K562 (cell line): ENCODE data around the gene COL20A1. TPM values are rescaled to one million over a fixed set of nuclear protein-coding genes. Genes with fewer than 3 reads are reported as not detected.
A peak's percentile ranks its signal among the peaks of the same experiment; 100 is the strongest.

Experiments used
- ATAC-seq: fragments of 200-7000 bp; cut with Tn5 transposase; 3 replicates; pipeline ENCODE4 v1.9.1; 2020; ENCODE audit warnings: moderate library complexity
- BruUV-seq: library from RNA; stranded (reverse); fragments of 400-500 nt; replicated peaks from 2 replicates; lab custom pipeline; 2021; lab: Mats Ljungman, UMichigan
- CTCF ChIA-PET: fragments of 300-600 bp; formaldehyde crosslinking; extraction: SDS; loops from one replicate; lab custom pipeline; 2021; ENCODE audit warnings: low intra/inter-chr PET ratio; lab: Yijun Ruan, JAX
- POLR2A ChIA-PET: fragments of 300-600, 350-650 bp; sonication (Branson Sonifier 250); formaldehyde crosslinking; extraction: SDS; loops from one replicate; lab custom pipeline; 2021; ENCODE audit warnings: antibody characterized with exemption, inconsistent platforms; lab: Yijun Ruan, JAX
- DNase-seq, 4 experiments: peaks; one replicate each; pipeline versions ENCODE4 v3.0.0 to v3.0.0-alpha.2; 2011 to 2018; ENCODE audit warnings: low spot score in 3 of 4, mixed read lengths in 3 of 4; ENCODE audit errors: extremely low read depth in 1 of 4
- FAIRE-seq: peaks from 2 replicates; lab custom pipeline; 2011; peaks lifted over from hg19 to GRCh38; lab: Jason Lieb, UNC
- H2AFZ ChIP-seq: 2 replicates; pipeline ENCODE4 v1.6.0; 2011; ENCODE audit warnings: low read depth, low read length, control low read depth, inconsistent platforms
- H3K27ac ChIP-seq: fragments of 200-600 bp; 3 replicates; pipeline ENCODE4 v1.8.0; 2011; ENCODE audit warnings: low read depth, mild to moderate bottlenecking, control low read depth, inconsistent platforms, low read length, moderate library complexity, mixed read lengths; ENCODE audit errors: extremely low read depth
- H3K27me3 ChIP-seq, 2 experiments: fragments of 300-600 bp in 1 of 2; 2 replicates in 1 of 2; 3 replicates in 1 of 2; pipeline versions ENCODE4 v1.6.0 to v1.8.0; 2011; ENCODE audit warnings: inconsistent platforms in 2 of 2, low read length in 2 of 2, mild to moderate bottlenecking in 1 of 2, mixed read lengths in 1 of 2, moderate library complexity in 1 of 2; ENCODE audit not compliant: control insufficient read depth in 2 of 2, insufficient read depth in 2 of 2
- H3K36me3 ChIP-seq: fragments of 300-600 bp; 3 replicates; pipeline ENCODE4 v1.8.0; 2011; ENCODE audit warnings: mild to moderate bottlenecking, low read length, inconsistent platforms; ENCODE audit not compliant: control insufficient read depth, insufficient read depth
- H3K4me1 ChIP-seq, 2 experiments: fragments of 200-600 bp in 1 of 2; replicated peaks in 1 of 2; 2 replicates in 1 of 2; 3 replicates in 1 of 2; pipeline versions ENCODE4 v1.5.1 to v1.8.0; 2011; ENCODE audit warnings: inconsistent platforms in 2 of 2, low read length in 2 of 2, mild to moderate bottlenecking in 1 of 2, mixed read lengths in 1 of 2, moderate library complexity in 1 of 2; ENCODE audit not compliant: control insufficient read depth in 2 of 2, insufficient read depth in 2 of 2
- H3K4me2 ChIP-seq: 2 replicates; pipeline ENCODE4 v1.6.1; 2011; ENCODE audit warnings: low read length, control low read depth, inconsistent platforms, mixed read lengths; ENCODE audit not compliant: insufficient read depth
- H3K4me3 ChIP-seq: fragments of 200-600 bp; sonication (generic), shearing (Covaris generic); 2 replicates; pipeline ENCODE4 v1.5.1; 2016; ENCODE audit warnings: control low read depth, inconsistent platforms
- H3K79me2 ChIP-seq: fragments of 200-600 bp; 3 replicates; pipeline ENCODE4 v1.8.0; 2011; ENCODE audit warnings: low read length, inconsistent platforms; ENCODE audit not compliant: control insufficient read depth, insufficient read depth
- H3K9ac ChIP-seq, 2 experiments: 2 replicates each; pipeline versions ENCODE4 v1.6.0 to v1.6.1; 2011; ENCODE audit warnings: low read depth in 2 of 2, low read length in 2 of 2, control low read depth in 1 of 2, inconsistent platforms in 1 of 2, mild to moderate bottlenecking in 1 of 2, mixed read lengths in 1 of 2; ENCODE audit not compliant: insufficient read depth in 1 of 2
- H3K9me1 ChIP-seq: one replicate; pipeline ENCODE4 v1.6.0; 2011; ENCODE audit warnings: inconsistent platforms, mild to moderate bottlenecking, low read length, moderate library complexity; ENCODE audit not compliant: control insufficient read depth, insufficient read depth
- H3K9me3 ChIP-seq: replicated peaks from 2 replicates; pipeline ENCODE4 v1.5.1; 2011; ENCODE audit warnings: low read depth, low read length, inconsistent platforms; ENCODE audit not compliant: control insufficient read depth, insufficient read depth
- H4K20me1 ChIP-seq: replicated peaks from 2 replicates; pipeline ENCODE4 v1.6.1; 2011; ENCODE audit warnings: low read length, inconsistent platforms, mixed read lengths; ENCODE audit not compliant: control insufficient read depth, insufficient read depth
- ASH1L ChIP-seq: fragments of 450-650 bp; IDR thresholded peaks from 2 replicates; pipeline ENCODE4 v1.6.1; 2018; ENCODE audit warnings: borderline replicate concordance, mild to moderate bottlenecking, low read depth; ENCODE audit not compliant: partially characterized antibody
- BACH1 ChIP-seq: fragments of 200-800 bp; sonication (Bioruptor generic); IDR thresholded peaks from 2 replicates; pipeline ENCODE4 v1.6.1; 2016; ENCODE audit warnings: missing genetic modification characterization, missing compliant biosample characterization
- ELF4 ChIP-seq: fragments of 450-650 bp; formaldehyde crosslinking; IDR thresholded peaks from 2 replicates; pipeline ENCODE4 v1.4.0; 2022; ENCODE audit warnings: missing genetic modification characterization
- HLTF ChIP-seq: fragments of 450-650 bp; IDR thresholded peaks from 2 replicates; pipeline ENCODE4 v1.6.1; 2016
- HNRNPL ChIP-seq: fragments of 200-400 bp; formaldehyde crosslinking; IDR thresholded peaks from 2 replicates; pipeline ENCODE4 v1.6.1; 2017; ENCODE audit warnings: low read depth, mild to moderate bottlenecking, low read length
- KDM1A ChIP-seq, 2 experiments: fragments of 450-650 bp; IDR thresholded peaks; 2 replicates each; pipeline ENCODE4 v1.6.1; 2016; ENCODE audit warnings: mild to moderate bottlenecking in 2 of 2
- KDM5B ChIP-seq: fragments of 200-600 bp; sonication (generic); IDR thresholded peaks from 2 replicates; pipeline ENCODE4 v1.6.1; 2012; ENCODE audit warnings: low read depth, mild to moderate bottlenecking, moderate library complexity, low read length, control low read depth, inconsistent platforms; ENCODE audit not compliant: insufficient replicate concordance
- MTA3 ChIP-seq: fragments of 450-650 bp; formaldehyde crosslinking; IDR thresholded peaks from 2 replicates; pipeline ENCODE4 v1.6.1; 2017; ENCODE audit warnings: mild to moderate bottlenecking, borderline replicate concordance
- MYBL2 ChIP-seq, 2 experiments: fragments of 450-650 bp in 1 of 2; sonication (generic) in 1 of 2; formaldehyde crosslinking in 1 of 2; IDR thresholded peaks; 2 replicates each; pipeline versions ENCODE4 v1.6.1 to v1.8.1; 2017 to 2022; ENCODE audit warnings: borderline replicate concordance in 1 of 2, inconsistent platforms in 1 of 2, low read depth in 1 of 2, mild to moderate bottlenecking in 1 of 2, missing genetic modification reagents in 1 of 2, moderate library complexity in 1 of 2
- PCBP2 ChIP-seq: fragments of 200-400 bp; formaldehyde crosslinking; IDR thresholded peaks from 2 replicates; pipeline ENCODE4 v1.6.1; 2018; ENCODE audit warnings: low read length, low read depth, mild to moderate bottlenecking, moderate library complexity; ENCODE audit not compliant: poor library complexity, severe bottlenecking
- PHTF2 ChIP-seq: fragments of 250-450 bp; sonication (Bioruptor Pico); IDR thresholded peaks from 2 replicates; pipeline ENCODE4 v1.5.0; 2021; ENCODE audit warnings: mild to moderate bottlenecking
- POLR2AphosphoS2 ChIP-seq: IDR thresholded peaks from 2 replicates; pipeline ENCODE4 v1.6.1; 2012; ENCODE audit warnings: low read length, improper control_type of control experiment
- POLR2G ChIP-seq: fragments of 200-400 bp; formaldehyde crosslinking; IDR thresholded peaks from 2 replicates; pipeline ENCODE4 v1.6.1; 2017; ENCODE audit warnings: low read depth, mild to moderate bottlenecking, antibody characterized with exemption, low read length, moderate library complexity
- RBFOX2 ChIP-seq: fragments of 200-400 bp; formaldehyde crosslinking; IDR thresholded peaks from 2 replicates; pipeline ENCODE4 v1.6.1; 2017; ENCODE audit warnings: low read depth, mild to moderate bottlenecking, low read length, moderate library complexity
- RBM39 ChIP-seq: fragments of 200-400 bp; formaldehyde crosslinking; optimal IDR thresholded peaks from 2 replicates; pipeline ENCODE3; 2018; ENCODE audit warnings: low read depth, low read length
- SUPT5H ChIP-seq: fragments of 450-650 bp; IDR thresholded peaks from 2 replicates; pipeline ENCODE4 v1.6.1; 2016
- TEAD2 ChIP-seq: fragments of 450-650 bp; IDR thresholded peaks from 2 replicates; pipeline ENCODE4 v1.6.1; 2016; ENCODE audit warnings: missing genetic modification characterization, control low read depth, missing compliant biosample characterization
- U2AF2 ChIP-seq: fragments of 200-400 bp; formaldehyde crosslinking; optimal IDR thresholded peaks from 2 replicates; pipeline ENCODE3; 2017; ENCODE audit warnings: low read depth, mild to moderate bottlenecking, low read length
- XRCC3 ChIP-seq: fragments of 450-650 bp; IDR thresholded peaks from 2 replicates; pipeline ENCODE4 v1.6.1; 2017; ENCODE audit warnings: mild to moderate bottlenecking, moderate library complexity
- ZFP91 ChIP-seq: sonication (generic); formaldehyde crosslinking; IDR thresholded peaks from 2 replicates; pipeline ENCODE4 v1.8.0; 2022; ENCODE audit warnings: mild to moderate bottlenecking, missing genetic modification reagents
- ZFPM2 ChIP-seq: fragments of 250-450 bp; sonication (Bioruptor Pico); IDR thresholded peaks from 2 replicates; pipeline ENCODE4 v1.5.1; 2022; ENCODE audit warnings: mild to moderate bottlenecking
- ZKSCAN1 ChIP-seq: fragments of 150-350 bp; IDR thresholded peaks from 2 replicates; pipeline ENCODE4 v1.6.1; 2016; ENCODE audit warnings: low read depth, low read length
- ZNF347 ChIP-seq: fragments of 450-650 bp; formaldehyde crosslinking; IDR thresholded peaks from 2 replicates; pipeline ENCODE4 v1.4.0; 2020; ENCODE audit warnings: low read depth, mild to moderate bottlenecking, moderate library complexity
- WGBS: fragments of 100-300 bp; shearing (Covaris generic); methylation state at CpG from one replicate; pipeline ENCODE4 v1.1.6; 2016; ENCODE audit warnings: low coverage, mixed read lengths; ENCODE audit not compliant: insufficient coverage; ENCODE audit errors: missing lambda C conversion rate; 5-methylcytosine and 5-hydroxymethylcytosine counted together
- in situ Hi-C: fragments of 300-500 bp; cut with MboI; formaldehyde crosslinking; loops from 4 replicates; pipeline ENCODE4 v1.15.0; 2018; ENCODE audit warnings: inconsistent platforms, mixed read lengths
- intact Hi-C: fragments of 100-400 bp; cut with micrococcal nuclease; formaldehyde crosslinking; loops from 2 replicates; pipeline ENCODE4 v1.14.2; 2022
- polyA plus RNA-seq, 8 experiments: library from polyadenylated mRNA; depleted of rRNA in 4 of 8; stranded (reverse) in 5 of 8; unstranded in 3 of 8; fragments of >200 nt; fragmentation: Nextera tagmentation in 2 of 8; fragmentation: Illumina TruSeq in 1 of 8; extraction: Ambion mirVana in 2 of 8; extraction: Trizol in 1 of 8; gene quantifications; 2 replicates each; pipeline versions ENCODE4 v1.2.1 to v1.2.3, GENCODE V29; 2011 to 2014; ENCODE audit warnings: inconsistent platforms in 1 of 8, missing spikeins in 1 of 8
- total RNA-seq, 7 experiments: library from RNA; depleted of rRNA in 6 of 7; stranded (reverse); fragments of >200 nt in 6 of 7; fragmentation: Illumina TruSeq in 2 of 7; extraction: Trizol in 2 of 7; gene quantifications; 2 replicates each; pipeline versions ENCODE4 v1.2.1 to v1.2.3, GENCODE V29; 2011 to 2021; ENCODE audit warnings: low replicate concordance in 1 of 7

COL20A1 gene
- total and polyA plus RNA-seq, 9 of the 15 experiments (the other 6 are each of a cell fraction or from before 2014, with no cell fraction given), result not detected

- no peak overlapping the region for H3K4me3 ChIP-seq
- in situ Hi-C loops, result no loop called here
- peak; percentile 32; the same call in 1 of the 2 replicates for TF ChIP-seq MTA3
- TF ChIP-seq MYBL2 (IDR thresholded peaks at IDR 0.05; ENCODE audit: low read depth), result no peak
- no peak for TF ChIP-seq MYBL2 (CRISPR knock-in tag; IDR thresholded peaks at IDR 0.05; ENCODE audit: borderline replicate concordance)
- TF ChIP-seq ZNF347 (CRISPR knock-in tag), result no peak
- TF ChIP-seq PHTF2, result no peak
- TF ChIP-seq ELF4, result no peak
- peak; percentile 22; the same call in 1 of the 2 replicates for TF ChIP-seq SUPT5H
- TF ChIP-seq U2AF2, result no peak
- TF ChIP-seq KDM5B, result no peak
- no peak for TF ChIP-seq BACH1 (tag)
- TF ChIP-seq HLTF, result no peak
- TF ChIP-seq XRCC3, result no peak
- TF ChIP-seq ZKSCAN1, result no peak
- TF ChIP-seq POLR2G, result peak; percentile 21
- TF ChIP-seq POLR2AphosphoS2, result 0 out of 2 replicates have a peak, but pooled peaks have one; percentile 14
- no peak for TF ChIP-seq ZFPM2 (CRISPR knock-in tag)
- TF ChIP-seq RBM39, result no peak
- TF ChIP-seq ASH1L, result no peak
- no peak for TF ChIP-seq PCBP2
- TF ChIP-seq TEAD2 (tag), result no peak
- no peak for TF ChIP-seq ZFP91
- TF ChIP-seq HNRNPL, result no peak
- no peak for TF ChIP-seq KDM1A (IDR thresholded peaks at IDR 0.05)
- TF ChIP-seq RBFOX2, result 0 out of 2 replicates have a peak, but pooled peaks have one; percentile 24
These were observed 3.5 kb upstream of the COL20A1 start for GRCh38 chr20:63289311-63290135.

More at GRCh38 chr20:63289311-63290135, 3.5 kb upstream of the COL20A1 start:
- Histone ChIP-seq H2AFZ (no peak overlapping the region), H3K79me2 (no peaks in the 10 kb centered on the region), H3K4me1 (peaks cover 0 to 56% of the 10 kb centered on the region in 2 experiments; a peak in 2 of 5 replicates), H3K9me3 (no peaks in the 10 kb centered on the region), H3K9ac (no peak overlapping the region; a peak in 1 of 4 replicates), H3K9me1 (peaks cover 10% of the 10 kb centered on the region), H3K27me3 (peaks cover 1 to 2% of the 10 kb centered on the region in 2 experiments; a peak in 3 of 5 replicates), H3K27ac (no peak overlapping the region), H4K20me1 (peaks cover 25% of the 10 kb centered on the region), H3K4me2 (no peak overlapping the region), H3K36me3 (peaks cover 38% of the 10 kb centered on the region; the same call in 2 of the 3 replicates)
- intact Hi-C loops, result loop anchor here (5.0 kb wide), 1 partner anchor 62 kb away; no protein-coding TSS in a partner anchor
- ATAC-seq (no peak), DNase-seq (no peak), FAIRE-seq (no peak)
- BruUV-seq, result no TSS peak
- 90% methylated on average over 21 of the region's 25 CpGs for WGBS
- POLR2A ChIA-PET, result interaction anchor here (0.6 to 1.2 kb wide), 2 partner anchors 13 to 137 kb away, joined by 3 to 5 read pairs; no protein-coding TSS in a partner anchor
- CTCF ChIA-PET, result no interaction called here
